GM23338 (cell line): Measurements from ENCODE around the gene MOXD1. TPM values are rescaled to one million over a fixed set of nuclear protein-coding genes. Genes with fewer than 3 reads are reported as not detected.
A peak's percentile ranks its signal among the peaks of the same experiment; 100 is the strongest.

ENCODE experiments used
- ATAC-seq: fragments of 200-7000 bp; cut with Tn5 transposase; 3 replicates; pipeline ENCODE4 v1.9.1; 2020
- DNase-seq: peaks from one replicate; pipeline ENCODE4 v3.0.0-alpha.2; 2015; ENCODE audit warnings: low spot score
- H2AFZ ChIP-seq: fragments of 200-600 bp; sonication (generic); 2 replicates; pipeline ENCODE4 v1.8.0; 2016; ENCODE audit warnings: antibody characterized with exemption, mild to moderate bottlenecking, moderate library complexity
- H3F3A ChIP-seq: fragments of 200-600 bp; sonication (generic); replicated peaks from 2 replicates; pipeline ENCODE4 v1.8.0; 2017; ENCODE audit warnings: antibody characterized with exemption, mixed run types, low read depth
- H3K27ac ChIP-seq: fragments of 200-600 bp; sonication (generic); 2 replicates; pipeline ENCODE4 v1.6.1; 2016; ENCODE audit warnings: low read depth
- H3K27me3 ChIP-seq: fragments of 200-600 bp; sonication (generic); 2 replicates; pipeline ENCODE4 v1.8.0; 2016; ENCODE audit warnings: mild to moderate bottlenecking, mixed run types, moderate library complexity; ENCODE audit not compliant: insufficient read depth
- H3K36me3 ChIP-seq: fragments of 200-600 bp; sonication (generic); 2 replicates; pipeline ENCODE4 v1.8.0; 2016; ENCODE audit warnings: mild to moderate bottlenecking; ENCODE audit not compliant: insufficient read depth
- H3K4me1 ChIP-seq: fragments of 200-600 bp; sonication (generic); 2 replicates; pipeline ENCODE4 v1.8.0; 2016; ENCODE audit warnings: mild to moderate bottlenecking, moderate library complexity; ENCODE audit not compliant: insufficient read depth
- H3K4me2 ChIP-seq: fragments of 200-600 bp; sonication (generic); 2 replicates; pipeline ENCODE4 v1.7.1; 2017; ENCODE audit warnings: mixed run types
- H3K4me3 ChIP-seq: fragments of 200-600 bp; sonication (generic); 2 replicates; pipeline ENCODE4 v1.6.1; 2016; ENCODE audit warnings: mixed run types
- H3K79me2 ChIP-seq: fragments of 200-600 bp; sonication (generic); replicated peaks from 2 replicates; pipeline ENCODE4 v1.8.0; 2017; ENCODE audit warnings: mild to moderate bottlenecking; ENCODE audit not compliant: insufficient read depth
- H3K9me2 ChIP-seq: fragments of 200-600 bp; sonication (generic); 2 replicates; pipeline ENCODE4 v1.8.0; 2017; ENCODE audit not compliant: insufficient read depth
- H4K20me1 ChIP-seq: fragments of 200-600 bp; sonication (generic); replicated peaks from 2 replicates; pipeline ENCODE4 v1.8.0; 2017; ENCODE audit warnings: mild to moderate bottlenecking; ENCODE audit not compliant: insufficient read depth
- H3K27ac Mint-ChIP-seq: 2 replicates; pipeline ENCODE4 v1.8.0; 2020; ENCODE audit warnings: inconsistent platforms, mild to moderate bottlenecking, moderate library complexity, mixed read lengths
- H3K27me3 Mint-ChIP-seq: 3 replicates; pipeline ENCODE4 v1.8.0; 2022; ENCODE audit warnings: low read depth, mild to moderate bottlenecking, moderate library complexity, mixed read lengths, inconsistent platforms; ENCODE audit not compliant: insufficient read depth, poor library complexity
- H3K36me3 Mint-ChIP-seq: 3 replicates; pipeline ENCODE4 v1.8.0; 2021; ENCODE audit warnings: low read depth, mild to moderate bottlenecking, inconsistent platforms, moderate library complexity, mixed read lengths
- H3K4me1 Mint-ChIP-seq: 3 replicates; pipeline ENCODE4 v1.8.0; 2020; ENCODE audit warnings: mild to moderate bottlenecking, inconsistent platforms, mixed read lengths
- H3K4me3 Mint-ChIP-seq: 3 replicates; pipeline ENCODE4 v1.8.0; 2021; ENCODE audit warnings: moderate library complexity, mild to moderate bottlenecking, inconsistent platforms, mixed read lengths
- H3K9me3 Mint-ChIP-seq: 3 replicates; pipeline ENCODE4 v1.8.0; 2020; ENCODE audit warnings: moderate library complexity, mild to moderate bottlenecking, inconsistent platforms, mixed read lengths
- CREB1 ChIP-seq: fragments of 250-450 bp; sonication (Bioruptor Pico); IDR thresholded peaks from 2 replicates; pipeline ENCODE4 v1.5.0; 2020; ENCODE audit warnings: low read depth, mild to moderate bottlenecking, moderate library complexity
- EZH2 ChIP-seq: fragments of 200-600 bp; sonication (generic); IDR thresholded peaks from one replicate; pipeline ENCODE4 v1.8.0; 2017; ENCODE audit warnings: antibody characterized with exemption, mild to moderate bottlenecking, low read depth; ENCODE audit not compliant: unreplicated experiment
- EZH2phosphoT487 ChIP-seq: fragments of 200-600 bp; sonication (generic); IDR thresholded peaks from one replicate; pipeline ENCODE4 v1.8.1; 2018; ENCODE audit warnings: antibody characterized with exemption; ENCODE audit not compliant: unreplicated experiment
- JUNB ChIP-seq: IDR thresholded peaks from one replicate; pipeline ENCODE4 v1.6.1; 2016; ENCODE audit warnings: antibody characterized with exemption; ENCODE audit not compliant: unreplicated experiment
- REST ChIP-seq: IDR thresholded peaks from one replicate; pipeline ENCODE4 v1.6.1; 2018; ENCODE audit warnings: antibody characterized with exemption; ENCODE audit not compliant: unreplicated experiment
- polyA plus RNA-seq: library from polyadenylated mRNA; unstranded; fragments of >200 nt; fragmentation: Nextera tagmentation; extraction: Ambion mirVana; gene quantifications from 2 replicates; pipeline ENCODE4 v1.2.1, GENCODE V29; 2016
- total RNA-seq: library from RNA; depleted of rRNA; stranded (reverse); fragments of >200 nt; shearing (Covaris generic); gene quantifications from 2 replicates; pipeline ENCODE4 v1.2.3, GENCODE V29; 2014
- TF ChIP-seq, protein P1 (sequence below): IDR thresholded peaks from 2 replicates; pipeline ENCODE4 v1.6.1; 2016; ENCODE audit warnings: antibody characterized with exemption
- TF ChIP-seq, protein P2 (sequence below), 2 experiments: fragments of 200-600 bp in 1 of 2; sonication (generic) in 1 of 2; conservative IDR thresholded peaks; 2 replicates each; pipeline versions ENCODE4 v1.5.1 to v1.6.1; 2016 to 2017; ENCODE audit warnings: antibody characterized with exemption in 2 of 2, low read depth in 2 of 2, mild to moderate bottlenecking in 2 of 2, moderate library complexity in 1 of 2

The MOXD1 gene
- total and polyA plus RNA-seq, 2 experiments from 2014 or later, result 1.7 to 4.3 TPM

GRCh38 chr6:132404736-132405135 lies 3.5 kb upstream of the MOXD1 start (continued):
- TF ChIP-seq, protein P1, sequence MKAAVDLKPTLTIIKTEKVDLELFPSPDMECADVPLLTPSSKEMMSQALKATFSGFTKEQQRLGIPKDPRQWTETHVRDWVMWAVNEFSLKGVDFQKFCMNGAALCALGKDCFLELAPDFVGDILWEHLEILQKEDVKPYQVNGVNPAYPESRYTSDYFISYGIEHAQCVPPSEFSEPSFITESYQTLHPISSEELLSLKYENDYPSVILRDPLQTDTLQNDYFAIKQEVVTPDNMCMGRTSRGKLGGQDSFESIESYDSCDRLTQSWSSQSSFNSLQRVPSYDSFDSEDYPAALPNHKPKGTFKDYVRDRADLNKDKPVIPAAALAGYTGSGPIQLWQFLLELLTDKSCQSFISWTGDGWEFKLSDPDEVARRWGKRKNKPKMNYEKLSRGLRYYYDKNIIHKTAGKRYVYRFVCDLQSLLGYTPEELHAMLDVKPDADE, result no peak

DNA sequence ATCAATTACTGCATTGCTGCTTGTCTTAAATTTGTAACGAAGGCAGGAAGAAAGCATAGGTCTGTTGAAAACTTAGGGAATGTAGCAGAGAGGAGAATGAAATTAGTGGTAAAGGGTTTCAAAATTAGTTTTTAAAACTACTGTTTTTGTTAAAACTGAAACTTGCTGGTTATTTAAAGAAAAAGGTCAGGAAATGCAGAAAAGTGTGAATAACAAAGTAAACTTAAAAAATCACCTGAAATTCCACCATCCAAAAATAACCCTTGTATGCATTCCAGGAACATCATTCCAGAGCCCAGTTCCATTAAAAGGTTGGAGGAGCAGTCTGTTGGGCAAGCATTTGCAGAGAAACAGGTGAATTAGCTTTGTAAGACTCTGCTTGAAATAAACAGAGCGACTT lies 3.1 kb upstream of the MOXD1 start:
- Histone ChIP-seq H3K4me2 (peak overlapping the region; percentile 22; the same call in 1 of the 2 replicates), H3F3A (no peaks in the 10 kb centered on the region), H2AFZ (no peak overlapping the region), H3K27me3 (peaks cover 46% of the 10 kb centered on the region), H3K36me3 (no peaks in the 10 kb centered on the region), H4K20me1 (no peaks in the 10 kb centered on the region), H3K79me2 (no peaks in the 10 kb centered on the region), H3K27ac (no peak overlapping the region), H3K9me2 (no peaks in the 10 kb centered on the region), H3K4me1 (peaks cover 36% of the 10 kb centered on the region), H3K4me3 (no peak overlapping the region)
- no peak for TF ChIP-seq REST
- TF ChIP-seq, protein P2, sequence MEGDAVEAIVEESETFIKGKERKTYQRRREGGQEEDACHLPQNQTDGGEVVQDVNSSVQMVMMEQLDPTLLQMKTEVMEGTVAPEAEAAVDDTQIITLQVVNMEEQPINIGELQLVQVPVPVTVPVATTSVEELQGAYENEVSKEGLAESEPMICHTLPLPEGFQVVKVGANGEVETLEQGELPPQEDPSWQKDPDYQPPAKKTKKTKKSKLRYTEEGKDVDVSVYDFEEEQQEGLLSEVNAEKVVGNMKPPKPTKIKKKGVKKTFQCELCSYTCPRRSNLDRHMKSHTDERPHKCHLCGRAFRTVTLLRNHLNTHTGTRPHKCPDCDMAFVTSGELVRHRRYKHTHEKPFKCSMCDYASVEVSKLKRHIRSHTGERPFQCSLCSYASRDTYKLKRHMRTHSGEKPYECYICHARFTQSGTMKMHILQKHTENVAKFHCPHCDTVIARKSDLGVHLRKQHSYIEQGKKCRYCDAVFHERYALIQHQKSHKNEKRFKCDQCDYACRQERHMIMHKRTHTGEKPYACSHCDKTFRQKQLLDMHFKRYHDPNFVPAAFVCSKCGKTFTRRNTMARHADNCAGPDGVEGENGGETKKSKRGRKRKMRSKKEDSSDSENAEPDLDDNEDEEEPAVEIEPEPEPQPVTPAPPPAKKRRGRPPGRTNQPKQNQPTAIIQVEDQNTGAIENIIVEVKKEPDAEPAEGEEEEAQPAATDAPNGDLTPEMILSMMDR (conservative IDR thresholded peaks at IDR 0.05; ENCODE audit: low read depth in 2 of 2), result no peak
- no peak for TF ChIP-seq EZH2phosphoT487
- Mint-ChIP-seq H3K27me3 (peaks cover 22% of the 10 kb centered on the region), H3K36me3 (no peaks in the 10 kb centered on the region), H3K9me3 (no peaks in the 10 kb centered on the region), H3K27ac (no peak overlapping the region), H3K4me3 (no peak overlapping the region), H3K4me1 (peaks cover 29% of the 10 kb centered on the region)
- no peak for DNase-seq
- ATAC-seq, result no peak

GRCh38 chr6:132401618-132402285 lies 477 bp upstream of the MOXD1 start:
- H3K27me3 ChIP-seq, result peaks cover 64% of the 10 kb centered on the region
- no peaks in the 10 kb centered on the region for H3K36me3 ChIP-seq
- H3K27ac ChIP-seq, result no peak overlapping the region
- H3F3A ChIP-seq, result no peaks in the 10 kb centered on the region
- peaks cover 36% of the 10 kb centered on the region for H3K4me1 ChIP-seq
- peak overlapping the region; percentile 82 for H3K4me3 ChIP-seq
- no peak for TF ChIP-seq REST
- peak; percentile 63 for TF ChIP-seq EZH2
- TF ChIP-seq CREB1 (CRISPR knock-in tag), result no peak
- TF ChIP-seq JUNB, result no peak
- ATAC-seq (peak; percentile 8), DNase-seq (peak; percentile 51)
- no peaks in the 10 kb centered on the region for H4K20me1 ChIP-seq
- no peaks in the 10 kb centered on the region for H3K9me3 Mint-ChIP-seq
- H3K36me3 Mint-ChIP-seq, result no peaks in the 10 kb centered on the region
- peaks cover 29% of the 10 kb centered on the region for H3K4me1 Mint-ChIP-seq
- H3K79me2 ChIP-seq, result no peaks in the 10 kb centered on the region
- H3K4me3 Mint-ChIP-seq, result peak overlapping the region; percentile 80
- H2AFZ ChIP-seq, result peak overlapping the region; percentile 99
- H3K9me2 ChIP-seq, result no peaks in the 10 kb centered on the region
- H3K27ac Mint-ChIP-seq, result no peak overlapping the region
- peaks cover 22% of the 10 kb centered on the region for H3K27me3 Mint-ChIP-seq
- H3K4me2 ChIP-seq, result peak overlapping the region; percentile 91
